Measurements from ENCODE around the gene OOSP1. TPM values are rescaled to one million over a fixed set of nuclear protein-coding genes. Genes with fewer than 3 reads are reported as not detected.
"Not testable (repeated sequence)": the region's sequence is repeated elsewhere in the genome, so short reads cannot be mapped to it uniquely, and the experiment has no call there.

OOSP1 gene
- total RNA-seq, 1 donor from 2014 or later: not detected

DNA sequence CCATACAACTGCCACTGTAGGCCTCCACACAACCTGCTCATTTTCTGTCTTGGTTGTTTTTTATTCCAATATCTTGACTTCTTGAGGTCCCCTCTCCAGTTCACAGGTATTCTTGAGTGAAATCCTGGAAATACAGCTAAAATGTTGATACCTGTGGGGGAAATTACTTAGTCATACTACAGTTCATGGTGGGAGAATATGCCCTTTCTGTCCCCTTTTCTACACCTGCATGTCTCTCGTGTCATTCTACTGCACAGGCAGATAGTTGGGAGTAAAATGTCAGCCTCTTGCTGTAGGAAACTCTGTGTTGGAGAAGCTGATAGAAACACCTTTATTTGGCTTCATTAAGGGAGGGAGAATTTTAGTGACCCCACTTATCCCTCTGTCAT, 30.2 kb downstream of the OOSP1 start:
- no peaks in the 10 kb centered on the region for H3K4me1 ChIP-seq (ENCODE audit: insufficient read depth, low read length)

DNA sequence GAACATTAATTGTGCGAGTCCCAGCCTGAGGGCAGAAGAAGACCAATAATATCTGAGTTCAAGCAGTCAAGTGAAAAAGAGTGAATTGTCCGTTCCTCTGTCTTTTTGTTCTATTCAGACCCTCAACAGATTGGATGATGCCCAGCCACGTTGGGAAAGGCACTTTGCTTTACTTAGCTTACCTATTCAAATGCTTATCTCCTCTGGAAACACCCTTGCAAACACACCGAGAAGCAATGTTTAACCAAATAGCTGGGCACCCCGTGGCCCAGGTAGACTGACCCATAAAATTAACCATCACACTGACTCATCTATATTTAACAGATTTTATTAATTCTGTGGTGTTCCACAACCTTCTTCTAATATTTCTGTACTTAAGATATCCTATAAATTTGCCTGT, 34.9 kb downstream of the OOSP1 start:
- Mint-ChIP-seq H3K4me3 (ENCODE audit: unreplicated experiment) (no peak overlapping the region), H3K4me1 (ENCODE audit: low read depth, unreplicated experiment) (no peaks in the 10 kb centered on the region), H3K36me3 (ENCODE audit: low read depth, unreplicated experiment) (no peaks in the 10 kb centered on the region), H3K27me3 (ENCODE audit: low read depth, unreplicated experiment) (no peaks in the 10 kb centered on the region), H3K9me3 (ENCODE audit: unreplicated experiment) (no peaks in the 10 kb centered on the region), H3K27ac (ENCODE audit: unreplicated experiment) (no peak overlapping the region)
- H3K27ac ChIP-seq (ENCODE audit: low read depth, low read length): no peak overlapping the region
- no peak overlapping the region for H3K4me3 ChIP-seq (ENCODE audit: insufficient read depth, low read depth, low read length)
- H3K27me3 ChIP-seq (ENCODE audit: insufficient read depth, low read length): no peaks in the 10 kb centered on the region
- H2AFZ ChIP-seq (ENCODE audit: low read depth, low read length): no peak overlapping the region
- H4K20me1 ChIP-seq (ENCODE audit: insufficient read depth, low read length): no peaks in the 10 kb centered on the region
- H3K79me2 ChIP-seq (ENCODE audit: insufficient read depth, low read length): no peaks in the 10 kb centered on the region
- H3K9me3 ChIP-seq (ENCODE audit: insufficient read depth, low read depth, low read length): no peaks in the 10 kb centered on the region
- H3K4me1 ChIP-seq (ENCODE audit: insufficient read depth, low read length): no peaks in the 10 kb centered on the region
- H3K4me2 ChIP-seq (ENCODE audit: low read length): no peak overlapping the region
- TF ChIP-seq EZH2 (IDR thresholded peaks at IDR 0.05; ENCODE audit: insufficient read depth, low read length): no peak
- TF ChIP-seq, protein P1, sequence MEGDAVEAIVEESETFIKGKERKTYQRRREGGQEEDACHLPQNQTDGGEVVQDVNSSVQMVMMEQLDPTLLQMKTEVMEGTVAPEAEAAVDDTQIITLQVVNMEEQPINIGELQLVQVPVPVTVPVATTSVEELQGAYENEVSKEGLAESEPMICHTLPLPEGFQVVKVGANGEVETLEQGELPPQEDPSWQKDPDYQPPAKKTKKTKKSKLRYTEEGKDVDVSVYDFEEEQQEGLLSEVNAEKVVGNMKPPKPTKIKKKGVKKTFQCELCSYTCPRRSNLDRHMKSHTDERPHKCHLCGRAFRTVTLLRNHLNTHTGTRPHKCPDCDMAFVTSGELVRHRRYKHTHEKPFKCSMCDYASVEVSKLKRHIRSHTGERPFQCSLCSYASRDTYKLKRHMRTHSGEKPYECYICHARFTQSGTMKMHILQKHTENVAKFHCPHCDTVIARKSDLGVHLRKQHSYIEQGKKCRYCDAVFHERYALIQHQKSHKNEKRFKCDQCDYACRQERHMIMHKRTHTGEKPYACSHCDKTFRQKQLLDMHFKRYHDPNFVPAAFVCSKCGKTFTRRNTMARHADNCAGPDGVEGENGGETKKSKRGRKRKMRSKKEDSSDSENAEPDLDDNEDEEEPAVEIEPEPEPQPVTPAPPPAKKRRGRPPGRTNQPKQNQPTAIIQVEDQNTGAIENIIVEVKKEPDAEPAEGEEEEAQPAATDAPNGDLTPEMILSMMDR (IDR thresholded peaks at IDR 0.05; ENCODE audit: insufficient read depth, low read depth, low read length): no peak
- no peaks in the 10 kb centered on the region for H3K36me3 ChIP-seq (ENCODE audit: insufficient read depth, low read length)
- FAIRE-seq: no peak
- no peak for DNase-seq (ENCODE audit: low read depth)
- H3K9ac ChIP-seq (ENCODE audit: low read length): no peak overlapping the region

More for the DNA sequence above, 30.2 kb downstream of the OOSP1 start:
- H3K36me3 Mint-ChIP-seq (ENCODE audit: low read depth, unreplicated experiment): no peaks in the 10 kb centered on the region
- no peaks in the 10 kb centered on the region for H3K9me3 ChIP-seq (ENCODE audit: insufficient read depth, low read depth, low read length)
- no peak overlapping the region for H2AFZ ChIP-seq (ENCODE audit: low read depth, low read length)
- H3K4me3 Mint-ChIP-seq (ENCODE audit: unreplicated experiment): no peak overlapping the region
- no peaks in the 10 kb centered on the region for H3K27me3 ChIP-seq (ENCODE audit: insufficient read depth, low read length)
- H3K79me2 ChIP-seq (ENCODE audit: insufficient read depth, low read length): no peaks in the 10 kb centered on the region
- no peaks in the 10 kb centered on the region for H3K27me3 Mint-ChIP-seq (ENCODE audit: low read depth, unreplicated experiment)
- no peak overlapping the region for H3K9ac ChIP-seq (ENCODE audit: low read length)
- no peak overlapping the region for H3K4me2 ChIP-seq (ENCODE audit: low read length)
- H3K27ac Mint-ChIP-seq (ENCODE audit: unreplicated experiment): no peak overlapping the region
- H3K9me3 Mint-ChIP-seq (ENCODE audit: unreplicated experiment): no peaks in the 10 kb centered on the region
- no peak for TF ChIP-seq EZH2 (IDR thresholded peaks at IDR 0.05; ENCODE audit: insufficient read depth, low read length)
- TF ChIP-seq, protein P1 (IDR thresholded peaks at IDR 0.05; ENCODE audit: insufficient read depth, low read depth, low read length): no peak
- no peak overlapping the region for H3K4me3 ChIP-seq (ENCODE audit: insufficient read depth, low read depth, low read length)
- H3K27ac ChIP-seq (ENCODE audit: low read depth, low read length): no peak overlapping the region
- FAIRE-seq: no peak
- H4K20me1 ChIP-seq (ENCODE audit: insufficient read depth, low read length): no peaks in the 10 kb centered on the region
- no peak for DNase-seq (ENCODE audit: low read depth)
- H3K4me1 Mint-ChIP-seq (ENCODE audit: low read depth, unreplicated experiment): no peaks in the 10 kb centered on the region
- no peaks in the 10 kb centered on the region for H3K36me3 ChIP-seq (ENCODE audit: insufficient read depth, low read length)

DNA sequence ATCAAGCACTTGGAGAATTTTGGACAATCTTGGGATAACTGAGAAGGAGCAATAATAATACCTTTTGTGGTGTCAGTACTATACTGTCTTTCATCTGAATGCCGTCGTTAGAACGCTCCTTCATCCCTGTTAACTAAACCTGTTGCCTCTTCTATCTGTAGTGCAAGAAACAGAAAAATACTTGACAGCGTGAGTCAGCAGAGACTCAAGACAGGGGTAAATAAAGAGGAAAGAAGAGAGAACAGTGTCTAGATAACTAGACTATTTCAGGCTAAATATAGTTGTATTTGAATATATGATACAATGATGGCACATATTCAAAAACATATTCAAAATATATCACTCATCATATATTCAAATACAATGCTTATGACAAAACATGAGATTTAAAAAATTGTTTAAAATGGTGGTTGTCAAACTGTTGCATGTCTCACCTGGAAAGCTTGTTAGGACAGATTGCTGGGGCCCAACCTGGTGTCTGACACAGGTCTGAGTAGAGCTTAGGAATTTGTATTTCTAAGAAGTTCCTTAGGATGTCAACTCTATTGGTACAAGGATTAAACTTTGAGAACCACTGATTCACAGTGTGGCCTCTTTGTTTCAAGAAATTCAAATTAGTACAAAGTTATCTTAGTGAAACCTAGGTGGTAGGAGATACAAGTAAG, 43.0 kb downstream of the OOSP1 start:
- no peak overlapping the region for H3K4me3 ChIP-seq (ENCODE audit: insufficient read depth, low read depth, low read length)
- FAIRE-seq: no peak
- H4K20me1 ChIP-seq (ENCODE audit: insufficient read depth, low read length): no peaks in the 10 kb centered on the region
- no peak overlapping the region for H3K4me2 ChIP-seq (ENCODE audit: low read length)
- no peaks in the 10 kb centered on the region for H3K27me3 ChIP-seq (ENCODE audit: insufficient read depth, low read length)
- no peak for DNase-seq (ENCODE audit: low read depth)
- no peak overlapping the region for H3K27ac ChIP-seq (ENCODE audit: low read depth, low read length)
- H3K36me3 ChIP-seq (ENCODE audit: insufficient read depth, low read length): no peaks in the 10 kb centered on the region
- Mint-ChIP-seq H3K4me1 (ENCODE audit: low read depth, unreplicated experiment) (no peaks in the 10 kb centered on the region), H3K36me3 (ENCODE audit: low read depth, unreplicated experiment) (no peaks in the 10 kb centered on the region), H3K9me3 (ENCODE audit: unreplicated experiment) (no peaks in the 10 kb centered on the region), H3K4me3 (ENCODE audit: unreplicated experiment) (no peak overlapping the region), H3K27me3 (ENCODE audit: low read depth, unreplicated experiment) (no peaks in the 10 kb centered on the region), H3K27ac (ENCODE audit: unreplicated experiment) (no peak overlapping the region)
- TF ChIP-seq EZH2 (IDR thresholded peaks at IDR 0.05; ENCODE audit: insufficient read depth, low read length): no peak
- TF ChIP-seq, protein P1 (IDR thresholded peaks at IDR 0.05; ENCODE audit: insufficient read depth, low read depth, low read length): no peak
- no peaks in the 10 kb centered on the region for H3K9me3 ChIP-seq (ENCODE audit: insufficient read depth, low read depth, low read length)
- H2AFZ ChIP-seq (ENCODE audit: low read depth, low read length): no peak overlapping the region
- H3K4me1 ChIP-seq (ENCODE audit: insufficient read depth, low read length): no peaks in the 10 kb centered on the region
- H3K79me2 ChIP-seq (ENCODE audit: insufficient read depth, low read length): no peaks in the 10 kb centered on the region
- H3K9ac ChIP-seq (ENCODE audit: low read length): no peak overlapping the region

DNA sequence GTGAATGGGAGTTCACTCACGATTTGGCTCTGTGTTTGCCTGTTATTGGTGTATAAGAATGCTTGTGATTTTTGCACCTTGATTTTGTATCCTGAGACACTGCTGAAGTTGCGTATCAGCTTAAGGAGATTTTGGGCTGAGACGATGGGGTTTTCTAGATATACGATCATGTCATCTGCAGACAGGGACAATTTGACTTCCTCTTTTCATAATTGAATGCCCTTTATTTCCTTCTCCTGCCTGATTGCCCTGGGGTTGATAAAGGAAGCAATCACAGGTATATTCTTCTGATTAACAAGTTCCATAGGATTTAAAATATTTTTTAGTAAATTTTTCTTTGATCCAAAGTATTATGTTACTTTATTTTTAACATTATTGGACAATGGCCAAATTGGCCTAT, 43.8 kb downstream of the OOSP1 start:
- not testable (repeated sequence) for H3K4me1 ChIP-seq (ENCODE audit: insufficient read depth, low read length); H3K27ac ChIP-seq (ENCODE audit: low read depth, low read length); H3K4me2 ChIP-seq (ENCODE audit: low read length); DNase-seq (ENCODE audit: low read depth); H2AFZ ChIP-seq (ENCODE audit: low read depth, low read length); H3K27ac Mint-ChIP-seq (ENCODE audit: unreplicated experiment); H3K9me3 ChIP-seq (ENCODE audit: insufficient read depth, low read depth, low read length); H4K20me1 ChIP-seq (ENCODE audit: insufficient read depth, low read length); H3K27me3 Mint-ChIP-seq (ENCODE audit: low read depth, unreplicated experiment); FAIRE-seq; H3K4me1 Mint-ChIP-seq (ENCODE audit: low read depth, unreplicated experiment); H3K4me3 Mint-ChIP-seq (ENCODE audit: unreplicated experiment); H3K36me3 Mint-ChIP-seq (ENCODE audit: low read depth, unreplicated experiment); H3K9ac ChIP-seq (ENCODE audit: low read length); H3K9me3 Mint-ChIP-seq (ENCODE audit: unreplicated experiment); H3K27me3 ChIP-seq (ENCODE audit: insufficient read depth, low read length); H3K4me3 ChIP-seq (ENCODE audit: insufficient read depth, low read depth, low read length); H3K36me3 ChIP-seq (ENCODE audit: insufficient read depth, low read length); H3K79me2 ChIP-seq (ENCODE audit: insufficient read depth, low read length)
